Measurements from ENCODE around the gene PNPLA7. TPM values are rescaled to one million over a fixed set of nuclear protein-coding genes. Genes with fewer than 3 reads are reported as not detected.
"Not testable (repeated sequence)": the region's sequence is repeated elsewhere in the genome, so short reads cannot be mapped to it uniquely, and the experiment has no call there.

The PNPLA7 gene
- total RNA-seq, 1 experiment from 2014 or later: 0.77 TPM

GRCh38 chr9:137410891-137411249 lies 139.3 kb downstream of the PNPLA7 start:
- intact Hi-C loops (cut with micrococcal nuclease): no loop called here
- no peak overlapping the region for H3K4me3 ChIP-seq (ENCODE audit: low read length)
- no TSS peak for BruUV-seq (replicated peaks)
- H3F3A ChIP-seq (ENCODE audit: low read length, unreplicated experiment): no peaks in the 10 kb centered on the region
- H3K36me3 ChIP-seq (ENCODE audit: low read depth, low read length): no peaks in the 10 kb centered on the region
- no peaks in the 10 kb centered on the region for H3K27me3 ChIP-seq (ENCODE audit: low read length)
- H3K4me2 ChIP-seq (ENCODE audit: low read length): no peak overlapping the region; the same call in 1 of the 2 replicates
- H3K9ac ChIP-seq (ENCODE audit: low read length): no peak overlapping the region
- ChIA-PET POLR2A (ENCODE audit: unreplicated experiment) (no interaction called here), CTCF (no interaction called here)
- DNase-seq (no peak), ATAC-seq (no peak)
- peaks cover 21% of the 10 kb centered on the region for H3K4me1 ChIP-seq (ENCODE audit: insufficient read depth, low read length)
- no peak overlapping the region for H2AFZ ChIP-seq (ENCODE audit: low read length)
- H3K27ac ChIP-seq (ENCODE audit: low read length): no peak overlapping the region
- no peaks in the 10 kb centered on the region for H3K9me2 ChIP-seq (replicated peaks; ENCODE audit: low read length)
- TF ChIP-seq, protein P1, sequence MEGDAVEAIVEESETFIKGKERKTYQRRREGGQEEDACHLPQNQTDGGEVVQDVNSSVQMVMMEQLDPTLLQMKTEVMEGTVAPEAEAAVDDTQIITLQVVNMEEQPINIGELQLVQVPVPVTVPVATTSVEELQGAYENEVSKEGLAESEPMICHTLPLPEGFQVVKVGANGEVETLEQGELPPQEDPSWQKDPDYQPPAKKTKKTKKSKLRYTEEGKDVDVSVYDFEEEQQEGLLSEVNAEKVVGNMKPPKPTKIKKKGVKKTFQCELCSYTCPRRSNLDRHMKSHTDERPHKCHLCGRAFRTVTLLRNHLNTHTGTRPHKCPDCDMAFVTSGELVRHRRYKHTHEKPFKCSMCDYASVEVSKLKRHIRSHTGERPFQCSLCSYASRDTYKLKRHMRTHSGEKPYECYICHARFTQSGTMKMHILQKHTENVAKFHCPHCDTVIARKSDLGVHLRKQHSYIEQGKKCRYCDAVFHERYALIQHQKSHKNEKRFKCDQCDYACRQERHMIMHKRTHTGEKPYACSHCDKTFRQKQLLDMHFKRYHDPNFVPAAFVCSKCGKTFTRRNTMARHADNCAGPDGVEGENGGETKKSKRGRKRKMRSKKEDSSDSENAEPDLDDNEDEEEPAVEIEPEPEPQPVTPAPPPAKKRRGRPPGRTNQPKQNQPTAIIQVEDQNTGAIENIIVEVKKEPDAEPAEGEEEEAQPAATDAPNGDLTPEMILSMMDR (conservative IDR thresholded peaks at IDR 0.05; ENCODE audit: low read depth, low read length): no peak
- TF ChIP-seq EZH2phosphoT487 (IDR thresholded peaks at IDR 0.05; ENCODE audit: borderline replicate concordance, low read length) (no peak), EZH2 (IDR thresholded peaks at IDR 0.05; ENCODE audit: low read length, unreplicated experiment) (no peak)
- peaks cover 3% of the 10 kb centered on the region; the same call in 1 of the 2 replicates for H3K79me2 ChIP-seq (ENCODE audit: low read length)
- no peaks in the 10 kb centered on the region for H3K9me3 ChIP-seq (ENCODE audit: low read length)
- H4K20me1 ChIP-seq (ENCODE audit: low read length): no peaks in the 10 kb centered on the region

GRCh38 chr9:137410236-137410890 lies 139.8 kb downstream of the PNPLA7 start:
- not testable (repeated sequence) for H3K27ac ChIP-seq (ENCODE audit: low read length); H4K20me1 ChIP-seq (ENCODE audit: low read length); H3K9me2 ChIP-seq (replicated peaks; ENCODE audit: low read length)

More at GRCh38 chr9:137410236-137410890, 139.8 kb downstream of the PNPLA7 start:
- H3K79me2 ChIP-seq (ENCODE audit: low read length); H3K9ac ChIP-seq (ENCODE audit: low read length); DNase-seq; BruUV-seq (replicated peaks); H3K36me3 ChIP-seq (ENCODE audit: low read depth, low read length); H3F3A ChIP-seq (ENCODE audit: low read length, unreplicated experiment); H3K9me3 ChIP-seq (ENCODE audit: low read length); H3K4me3 ChIP-seq (ENCODE audit: low read length); intact Hi-C loops (cut with micrococcal nuclease); ATAC-seq; POLR2A ChIA-PET (ENCODE audit: unreplicated experiment); H3K4me2 ChIP-seq (ENCODE audit: low read length); CTCF ChIA-PET; H3K27me3 ChIP-seq (ENCODE audit: low read length); H2AFZ ChIP-seq (ENCODE audit: low read length): not testable (repeated sequence)
- peaks cover 21% of the 10 kb centered on the region for H3K4me1 ChIP-seq (ENCODE audit: insufficient read depth, low read length)

Small RNA genes within 50 kb of the gene (microRNA-seq; reads per million reads assigned to microRNA genes)
- gene MIR7114 (ENCODE audit: unreplicated experiment): 1.3 reads per million

Other genes with a start within 250 kb of the PNPLA7 start
- gene NRARP, start 248.1 kb downstream of the PNPLA7 start, total RNA-seq (2014; rRNA removed): 35.5 and 36.8 TPM in 2 replicates
- 1.9 and 3.1 TPM in 2 replicates for gene EXD3, start 127.2 kb downstream of the PNPLA7 start, total RNA-seq (2014; rRNA removed)
- 0.51 and 1.6 TPM in 2 replicates for gene NOXA1, start 127.0 kb downstream of the PNPLA7 start, total RNA-seq (2014; rRNA removed)
- 0.17 TPM in 1 of 2 replicates, not detected in the other for gene ENTPD8, start 109.0 kb downstream of the PNPLA7 start, total RNA-seq (2014; rRNA removed)
- 29.5 and 30.8 TPM in 2 replicates for gene NSMF, start 91.1 kb downstream of the PNPLA7 start, total RNA-seq (2014; rRNA removed)
- 159 and 193 TPM in 2 replicates for gene MRPL41, start 1.5 kb upstream of the PNPLA7 start, total RNA-seq (2014; rRNA removed)
- 35.1 and 40.9 TPM in 2 replicates for gene DPH7, start 28.5 kb upstream of the PNPLA7 start, total RNA-seq (2014; rRNA removed)
- 39.5 and 42.6 TPM in 2 replicates for gene ZMYND19, start 40.1 kb upstream of the PNPLA7 start, total RNA-seq (2014; rRNA removed)
- gene ARRDC1, start 55.3 kb upstream of the PNPLA7 start, total RNA-seq (2014; rRNA removed): 77.5 and 78.0 TPM in 2 replicates
- 42.8 and 76.3 TPM in 2 replicates for gene EHMT1, start 68.6 kb upstream of the PNPLA7 start, total RNA-seq (2014; rRNA removed)